A673 (cell line): ENCODE measurements around the gene F3. TPM values are rescaled to one million over a fixed set of nuclear protein-coding genes. Genes with fewer than 3 reads are reported as not detected.

Experiments
- BruUV-seq: library from RNA; stranded (reverse); fragments of 400-500 nt; replicated peaks from 2 replicates; lab custom pipeline; 2021; lab: Mats Ljungman, UMichigan
- CTCF ChIA-PET: fragments of 300-600 bp; sonication (Branson Sonifier 250); formaldehyde crosslinking; loops from one replicate; lab custom pipeline; 2022; ENCODE audit warnings: antibody characterized with exemption; lab: Charles Lee
- POLR2A ChIA-PET: fragments of 300-600 bp; sonication (Branson Sonifier 250); formaldehyde crosslinking; loops from one replicate; lab custom pipeline; 2022; ENCODE audit warnings: antibody characterized with exemption; ENCODE audit not compliant: low non-redundant PET; lab: Charles Lee
- DNase-seq: peaks from one replicate; pipeline ENCODE4 v3.0.0-alpha.2; 2015; ENCODE audit warnings: low spot score
- H3K27ac ChIP-seq: fragments of 200-600 bp; sonication (generic); 2 replicates; pipeline ENCODE4 v1.5.1; 2016; ENCODE audit warnings: mixed run types, low read depth, mild to moderate bottlenecking, mixed read lengths, antibody characterized with exemption, low read length; ENCODE audit not compliant: poor library complexity, severe bottlenecking
- H3K27me3 ChIP-seq: fragments of 200-600 bp; sonication (generic); replicated peaks from 2 replicates; pipeline ENCODE4 v1.6.1; 2017; ENCODE audit warnings: mixed run types, low read depth, mild to moderate bottlenecking, mixed read lengths, antibody characterized with exemption, low read length; ENCODE audit not compliant: insufficient read depth, poor library complexity
- H3K36me3 ChIP-seq: fragments of 200-600 bp; sonication (generic); 2 replicates; pipeline ENCODE4 v1.6.1; 2016; ENCODE audit warnings: mixed run types, mild to moderate bottlenecking, mixed read lengths, antibody characterized with exemption, low read length; ENCODE audit not compliant: insufficient read depth, poor library complexity, severe bottlenecking
- H3K4me1 ChIP-seq: fragments of 200-600 bp; sonication (generic); 2 replicates; pipeline ENCODE4 v1.6.1; 2017; ENCODE audit warnings: mixed run types, mild to moderate bottlenecking, mixed read lengths, antibody characterized with exemption, low read length; ENCODE audit not compliant: insufficient read depth, poor library complexity, severe bottlenecking
- H3K4me3 ChIP-seq: fragments of 200-600 bp; sonication (generic); 2 replicates; pipeline ENCODE4 v1.5.1; 2016; ENCODE audit warnings: low read depth, mixed run types, mild to moderate bottlenecking, mixed read lengths, low read length; ENCODE audit not compliant: poor library complexity, severe bottlenecking
- H3K9me3 ChIP-seq: fragments of 200-600 bp; sonication (generic); 2 replicates; pipeline ENCODE4 v1.6.1; 2016; ENCODE audit warnings: mixed run types, low read depth, mild to moderate bottlenecking, mixed read lengths, antibody characterized with exemption, low read length; ENCODE audit not compliant: poor library complexity, severe bottlenecking
- EZH2 ChIP-seq: fragments of 200-600 bp; sonication (generic); IDR thresholded peaks from 2 replicates; pipeline ENCODE4 v1.6.1; 2017; ENCODE audit warnings: borderline replicate concordance, low read depth, mild to moderate bottlenecking, mixed read lengths, antibody characterized with exemption, low read length; ENCODE audit not compliant: poor library complexity, severe bottlenecking
- intact Hi-C: fragments of 100-400 bp; cut with micrococcal nuclease; formaldehyde crosslinking; loops from one replicate; pipeline ENCODE4 v1.10.0; 2022; ENCODE audit not compliant: unreplicated experiment
- total RNA-seq: library from RNA; stranded (reverse); gene quantifications from 2 replicates; pipeline ENCODE4 v1.2.3, GENCODE V29; 2021
- TF ChIP-seq, protein P1 (sequence below): fragments of 300-800, 200-600 bp; sonication (generic); conservative IDR thresholded peaks from 2 replicates; pipeline ENCODE4 v1.5.1; 2017; ENCODE audit warnings: low read depth, mild to moderate bottlenecking, antibody characterized with exemption, low read length, moderate library complexity, mixed read lengths

The F3 gene
- total RNA-seq, 1 experiment from 2014 or later: 5.6 TPM

GRCh38 chr1:94549706-94550105 lies 8.1 kb upstream of the F3 start:
- Histone ChIP-seq H3K4me3 (no peak overlapping the region), H3K27ac (no peak overlapping the region), H3K36me3 (no peaks in the 10 kb centered on the region), H3K9me3 (no peaks in the 10 kb centered on the region), H3K4me1 (peaks cover 4% of the 10 kb centered on the region), H3K27me3 (no peaks in the 10 kb centered on the region)
- TF ChIP-seq, protein P1, sequence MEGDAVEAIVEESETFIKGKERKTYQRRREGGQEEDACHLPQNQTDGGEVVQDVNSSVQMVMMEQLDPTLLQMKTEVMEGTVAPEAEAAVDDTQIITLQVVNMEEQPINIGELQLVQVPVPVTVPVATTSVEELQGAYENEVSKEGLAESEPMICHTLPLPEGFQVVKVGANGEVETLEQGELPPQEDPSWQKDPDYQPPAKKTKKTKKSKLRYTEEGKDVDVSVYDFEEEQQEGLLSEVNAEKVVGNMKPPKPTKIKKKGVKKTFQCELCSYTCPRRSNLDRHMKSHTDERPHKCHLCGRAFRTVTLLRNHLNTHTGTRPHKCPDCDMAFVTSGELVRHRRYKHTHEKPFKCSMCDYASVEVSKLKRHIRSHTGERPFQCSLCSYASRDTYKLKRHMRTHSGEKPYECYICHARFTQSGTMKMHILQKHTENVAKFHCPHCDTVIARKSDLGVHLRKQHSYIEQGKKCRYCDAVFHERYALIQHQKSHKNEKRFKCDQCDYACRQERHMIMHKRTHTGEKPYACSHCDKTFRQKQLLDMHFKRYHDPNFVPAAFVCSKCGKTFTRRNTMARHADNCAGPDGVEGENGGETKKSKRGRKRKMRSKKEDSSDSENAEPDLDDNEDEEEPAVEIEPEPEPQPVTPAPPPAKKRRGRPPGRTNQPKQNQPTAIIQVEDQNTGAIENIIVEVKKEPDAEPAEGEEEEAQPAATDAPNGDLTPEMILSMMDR: no peak
- TF ChIP-seq EZH2: no peak
- POLR2A ChIA-PET: interaction anchor here (0.5 to 0.6 kb wide), 2 partner anchors 10 to 15 kb away, joined by 3 read pairs; no protein-coding TSS in a partner anchor
- no peak for DNase-seq
- CTCF ChIA-PET: no interaction called here
- intact Hi-C loops: no loop called here
- BruUV-seq: no TSS peak

DNA sequence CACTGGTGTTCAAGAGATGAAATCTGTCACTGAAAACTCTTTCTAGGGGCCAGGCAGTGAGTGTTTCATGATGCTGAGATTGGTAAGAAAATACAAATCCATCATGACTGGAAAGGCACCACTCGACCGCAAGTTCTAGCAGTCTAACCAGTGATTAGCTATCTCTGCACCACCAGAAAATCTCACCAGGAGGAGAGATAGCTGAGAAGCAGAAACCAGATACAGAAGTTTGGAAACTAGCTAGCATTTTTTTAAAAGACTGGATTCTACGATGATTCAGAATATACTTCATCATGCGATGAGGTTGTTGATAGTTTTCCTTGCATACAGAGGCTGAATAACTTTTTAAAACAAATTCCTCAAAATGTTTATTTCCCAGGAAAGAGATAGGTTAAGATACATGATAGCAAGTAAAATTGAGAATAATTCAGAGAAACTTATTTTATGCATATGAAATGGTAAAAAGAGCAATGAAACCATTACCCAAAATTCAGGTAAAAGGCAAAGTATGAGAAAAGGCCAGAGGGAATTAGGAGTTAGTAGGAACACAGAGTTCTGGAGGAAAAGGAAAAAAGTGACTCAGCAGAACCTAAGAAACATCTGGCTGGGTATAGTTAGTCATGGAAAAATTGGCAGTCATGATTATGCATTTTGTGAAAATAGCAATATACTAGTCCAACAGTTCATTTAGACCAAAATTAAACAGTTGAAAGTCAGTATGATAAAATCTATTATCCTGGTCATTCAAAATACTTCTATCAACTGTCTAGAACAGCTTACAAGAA lies 3.3 kb upstream of the F3 start:
- POLR2A ChIA-PET: no interaction called here
- no TSS peak for BruUV-seq
- CTCF ChIA-PET: no interaction called here

DNA sequence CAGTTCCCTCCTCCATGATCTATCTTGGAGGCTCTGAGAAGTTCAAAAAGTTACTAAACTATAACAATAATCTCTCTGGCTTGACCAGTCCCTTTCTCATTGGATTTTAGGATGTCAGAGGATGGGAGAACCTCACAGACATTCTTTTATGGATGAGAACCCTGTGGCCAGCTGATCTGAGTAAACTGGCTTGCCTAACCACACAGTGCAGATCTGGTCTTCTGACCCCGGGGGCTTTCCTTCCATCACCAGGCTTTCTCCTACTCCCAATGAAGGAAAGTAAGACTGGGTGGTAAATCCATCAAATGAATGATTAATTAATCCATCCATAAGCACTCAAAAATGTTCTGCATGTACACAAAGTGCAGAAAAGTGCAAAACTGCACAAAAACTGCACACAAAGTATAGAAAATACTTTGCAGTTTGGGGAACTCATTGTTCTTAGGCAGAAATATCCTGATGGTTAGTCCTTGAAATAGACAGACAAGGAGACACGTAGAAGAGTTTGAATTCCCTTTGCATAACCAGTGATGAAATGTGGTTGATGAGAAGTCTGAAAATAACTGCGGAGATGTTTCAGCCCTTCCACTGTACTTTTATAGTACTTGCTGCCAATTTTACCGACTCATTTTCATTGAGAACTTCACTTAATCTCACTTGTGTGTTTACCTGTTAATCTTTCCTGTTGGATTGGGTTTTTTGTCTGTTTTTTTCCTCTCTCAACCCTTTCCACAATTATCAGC lies 2.5 kb upstream of the F3 start:
- TF ChIP-seq, protein P1: no peak
- no peak for TF ChIP-seq EZH2
- Histone ChIP-seq H3K36me3 (no peaks in the 10 kb centered on the region), H3K27me3 (no peaks in the 10 kb centered on the region), H3K9me3 (no peaks in the 10 kb centered on the region), H3K27ac (no peak overlapping the region), H3K4me1 (peaks cover 4% of the 10 kb centered on the region), H3K4me3 (no peak overlapping the region)
- BruUV-seq: no TSS peak
- intact Hi-C loops: no loop called here
- CTCF ChIA-PET: interaction anchor here (0.7 kb wide), 1 partner anchor 22 kb away, joined by 3 read pairs; no protein-coding TSS in a partner anchor
- POLR2A ChIA-PET: no interaction called here
- no peak for DNase-seq

More for the DNA sequence above, 3.3 kb upstream of the F3 start:
- intact Hi-C loops: no loop called here
- H3K36me3 ChIP-seq: no peaks in the 10 kb centered on the region
- DNase-seq: peak; percentile 22
- H3K4me1 ChIP-seq: peaks cover 4% of the 10 kb centered on the region
- H3K9me3 ChIP-seq: no peaks in the 10 kb centered on the region
- TF ChIP-seq, protein P1: no peak
- H3K27ac ChIP-seq: no peak overlapping the region
- H3K27me3 ChIP-seq: no peaks in the 10 kb centered on the region
- no peak overlapping the region for H3K4me3 ChIP-seq
